Mesenchymal stem cell (in vitro differentiated cells and primary cell): ENCODE data around the gene PPHLN1.

ENCODE experiments used
- DNase-seq: peaks from one replicate; pipeline ENCODE4 v3.0.0-alpha.2; 2013
- H2AFZ ChIP-seq: one replicate; pipeline ENCODE4 v1.6.1; 2013; ENCODE audit warnings: low read depth, mild to moderate bottlenecking, control low read depth, inconsistent platforms, low read length, moderate library complexity
- H2AK5ac ChIP-seq: 2 replicates; pipeline ENCODE4 v1.6.1; 2013; ENCODE audit warnings: low read length, moderate library complexity, mild to moderate bottlenecking, inconsistent platforms; ENCODE audit not compliant: severe bottlenecking
- H2BK120ac ChIP-seq: one replicate; pipeline ENCODE4 v1.6.1; 2013; ENCODE audit warnings: low read depth, mild to moderate bottlenecking, inconsistent platforms, low read length, moderate library complexity
- H2BK12ac ChIP-seq, 2 experiments: one replicate each; pipeline ENCODE4 v1.6.1; 2013; ENCODE audit warnings: inconsistent platforms in 2 of 2, low read length in 2 of 2, mild to moderate bottlenecking in 2 of 2, moderate library complexity in 2 of 2, control low read depth in 1 of 2
- H2BK15ac ChIP-seq: one replicate; pipeline ENCODE4 v1.6.1; 2013; ENCODE audit warnings: mild to moderate bottlenecking, low read depth, inconsistent platforms; ENCODE audit not compliant: poor library complexity, severe bottlenecking
- H2BK5ac ChIP-seq: 2 replicates; pipeline ENCODE4 v1.6.1; 2013; ENCODE audit warnings: low read depth, mild to moderate bottlenecking, low read length, control low read depth, inconsistent platforms; ENCODE audit not compliant: poor library complexity, severe bottlenecking
- H3K14ac ChIP-seq, 2 experiments: one replicate each; pipeline ENCODE4 v1.6.1; 2013; ENCODE audit warnings: inconsistent platforms in 2 of 2, low read length in 2 of 2, control low read depth in 1 of 2, mild to moderate bottlenecking in 1 of 2, moderate library complexity in 1 of 2
- H3K18ac ChIP-seq, 2 experiments: one replicate each; pipeline ENCODE4 v1.6.1; 2013; ENCODE audit warnings: inconsistent platforms in 2 of 2, low read length in 2 of 2, control low read depth in 1 of 2, low read depth in 1 of 2, mild to moderate bottlenecking in 1 of 2
- H3K23ac ChIP-seq, 2 experiments: one replicate each; pipeline ENCODE4 v1.6.1; 2013; ENCODE audit warnings: inconsistent platforms in 2 of 2, low read length in 2 of 2, mild to moderate bottlenecking in 2 of 2, moderate library complexity in 2 of 2, control low read depth in 1 of 2
- H3K27ac ChIP-seq: 2 replicates; pipeline ENCODE4 v1.5.1; 2013; ENCODE audit warnings: mild to moderate bottlenecking, moderate library complexity, low read length, control low read depth, inconsistent platforms; ENCODE audit not compliant: poor library complexity, severe bottlenecking
- H3K27me3 ChIP-seq, 2 experiments: 2 replicates each; pipeline versions ENCODE4 v1.6.1 to v1.7.0; 2013; ENCODE audit warnings: low read length in 2 of 2, mild to moderate bottlenecking in 2 of 2, moderate library complexity in 2 of 2, control low read depth in 1 of 2, inconsistent platforms in 1 of 2; ENCODE audit not compliant: control insufficient read depth in 1 of 2, insufficient read depth in 1 of 2
- H3K36me3 ChIP-seq, 2 experiments: 2 replicates each; pipeline versions ENCODE4 v1.6.1 to v1.7.0; 2013; ENCODE audit warnings: low read length in 2 of 2, control low read depth in 1 of 2, inconsistent platforms in 1 of 2, low read depth in 1 of 2, mild to moderate bottlenecking in 1 of 2; ENCODE audit not compliant: insufficient read depth in 2 of 2, control insufficient read depth in 1 of 2
- H3K4ac ChIP-seq, 2 experiments: one replicate each; pipeline ENCODE4 v1.6.1; 2013; ENCODE audit warnings: inconsistent platforms in 2 of 2, low read length in 2 of 2, mild to moderate bottlenecking in 2 of 2, moderate library complexity in 2 of 2, control low read depth in 1 of 2, low read depth in 1 of 2
- H3K4me1 ChIP-seq: 2 replicates; pipeline ENCODE4 v1.6.1; 2013; ENCODE audit warnings: low read depth, low read length, control low read depth; ENCODE audit not compliant: control insufficient read depth, insufficient read depth
- H3K4me2 ChIP-seq: 2 replicates; pipeline ENCODE4 v1.6.1; 2013; ENCODE audit warnings: low read length, mild to moderate bottlenecking, inconsistent platforms; ENCODE audit not compliant: poor library complexity, severe bottlenecking
- H3K4me3 ChIP-seq, 2 experiments: 2 replicates each; pipeline versions ENCODE4 v1.5.1 to v1.7.0; 2013; ENCODE audit warnings: low read length in 2 of 2, mild to moderate bottlenecking in 2 of 2, control low read depth in 1 of 2, low read depth in 1 of 2; ENCODE audit not compliant: insufficient read depth in 1 of 2
- H3K79me1 ChIP-seq: replicated peaks from 2 replicates; pipeline ENCODE4 v1.6.1; 2013; ENCODE audit warnings: mild to moderate bottlenecking, control low read depth, low read length, inconsistent platforms; ENCODE audit not compliant: poor library complexity, severe bottlenecking
- H3K9ac ChIP-seq: 2 replicates; pipeline ENCODE4 v1.7.0; 2013; ENCODE audit warnings: mild to moderate bottlenecking, low read length, moderate library complexity
- H3K9me3 ChIP-seq: 2 replicates; pipeline ENCODE4 v1.7.0; 2013; ENCODE audit warnings: mild to moderate bottlenecking, low read length; ENCODE audit not compliant: control insufficient read depth
- H4K8ac ChIP-seq: one replicate; pipeline ENCODE4 v1.6.1; 2013; ENCODE audit warnings: inconsistent platforms, mild to moderate bottlenecking, low read length, moderate library complexity
- H4K91ac ChIP-seq: one replicate; pipeline ENCODE4 v1.6.1; 2013; ENCODE audit warnings: mild to moderate bottlenecking, low read length, inconsistent platforms
- WGBS: methylation state at CpG from one replicate; pipeline ENCODE4 v1.1.7; 2013; ENCODE audit warnings: mixed read lengths; 5-methylcytosine and 5-hydroxymethylcytosine counted together

Gene PPHLN1

GRCh38 chr12:42380733-42381132 lies 54.8 kb downstream of the PPHLN1 start:
- no peak for DNase-seq
- WGBS = no CpG with 5 or more reads among the region's 1 CpG
- Histone ChIP-seq H2BK12ac (no peak overlapping the region), H3K18ac (no peak overlapping the region), H2BK120ac (no peak overlapping the region), H2BK15ac (no peak overlapping the region), H3K79me1 (peaks cover 24% of the 10 kb centered on the region), H3K36me3 (peaks cover 6 to 36% of the 10 kb centered on the region in 2 experiments), H3K4me3 (no peak overlapping the region), H2BK5ac (no peak overlapping the region), H3K9ac (no peak overlapping the region), H3K27me3 (no peaks in the 10 kb centered on the region), H2AFZ (no peak overlapping the region), H3K14ac (no peak overlapping the region), H2AK5ac (no peak overlapping the region), H3K4me2 (no peak overlapping the region), H4K91ac (no peak overlapping the region), H3K4ac (no peak overlapping the region), H4K8ac (no peak overlapping the region), H3K4me1 (no peaks in the 10 kb centered on the region), H3K23ac (no peak overlapping the region), H3K9me3 (no peaks in the 10 kb centered on the region), H3K27ac (no peak overlapping the region)

- no peak overlapping the region for H3K9ac ChIP-seq
- no peak overlapping the region for H3K4me3 ChIP-seq
- no peaks in the 10 kb centered on the region for H3K27me3 ChIP-seq
- DNase-seq = peak; percentile 58
- no peak overlapping the region for H2BK12ac ChIP-seq
- H3K4me1 ChIP-seq = no peaks in the 10 kb centered on the region
- H3K79me1 ChIP-seq = peaks cover 24% of the 10 kb centered on the region
- H2BK15ac ChIP-seq = no peak overlapping the region
- peaks cover 3 to 23% of the 10 kb centered on the region in 2 experiments for H3K36me3 ChIP-seq
- H3K4me2 ChIP-seq = no peak overlapping the region
- WGBS = 90% methylated on average over 1 of the region's 2 CpGs
- no peak overlapping the region for H2BK5ac ChIP-seq
- no peak overlapping the region for H4K91ac ChIP-seq
- H3K27ac ChIP-seq = no peak overlapping the region
- H2AFZ ChIP-seq = no peak overlapping the region
- H3K4ac ChIP-seq = no peak overlapping the region
- no peak overlapping the region for H4K8ac ChIP-seq
- no peak overlapping the region for H3K18ac ChIP-seq
- no peak overlapping the region for H3K23ac ChIP-seq
- H2AK5ac ChIP-seq = no peak overlapping the region
- H3K9me3 ChIP-seq = no peaks in the 10 kb centered on the region
- H3K14ac ChIP-seq = no peak overlapping the region
- no peak overlapping the region for H2BK120ac ChIP-seq
These were observed 56.2 kb downstream of the PPHLN1 start for GRCh38 chr12:42382013-42382696.

- Histone ChIP-seq H3K27me3 (no peaks in the 10 kb centered on the region), H3K4ac (no peak overlapping the region), H3K4me2 (no peak overlapping the region), H3K27ac (no peak overlapping the region), H2BK12ac (no peak overlapping the region), H3K23ac (no peak overlapping the region), H2BK5ac (no peak overlapping the region), H2AFZ (no peak overlapping the region), H3K18ac (no peak overlapping the region), H3K9ac (no peak overlapping the region), H3K9me3 (no peaks in the 10 kb centered on the region), H2BK15ac (no peak overlapping the region), H4K8ac (no peak overlapping the region), H3K36me3 (peaks cover 8 to 38% of the 10 kb centered on the region in 2 experiments), H4K91ac (no peak overlapping the region), H3K4me1 (no peaks in the 10 kb centered on the region), H3K14ac (no peak overlapping the region), H3K4me3 (no peak overlapping the region), H2AK5ac (no peak overlapping the region), H2BK120ac (no peak overlapping the region), H3K79me1 (peaks cover 26% of the 10 kb centered on the region)
- WGBS = 96% methylated on average over 3 of the region's 3 CpGs
- DNase-seq = no peak
These were observed 59.4 kb downstream of the PPHLN1 start for GRCh38 chr12:42385326-42385841.

DNA sequence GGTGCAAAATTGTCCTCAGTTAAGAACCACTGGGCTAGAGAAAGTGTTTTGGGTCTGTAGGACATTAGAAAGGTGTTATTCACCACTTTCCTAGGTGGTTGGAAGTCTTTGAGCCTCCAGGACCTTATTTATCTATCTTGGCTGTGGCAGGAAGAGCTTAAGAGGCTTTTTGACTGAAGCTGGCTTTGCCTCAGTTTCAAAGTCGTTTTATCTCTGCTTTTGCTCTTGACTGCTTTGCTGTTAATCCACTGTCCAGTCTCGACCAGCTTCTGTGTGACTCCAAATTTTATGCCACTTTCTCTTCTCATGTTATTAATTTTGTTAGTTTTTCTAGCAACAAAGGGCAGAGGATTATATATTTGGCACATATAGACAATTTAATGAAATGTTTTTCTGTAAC lies 60.3 kb downstream of the PPHLN1 start:
- no peak overlapping the region for H3K23ac ChIP-seq
- H3K14ac ChIP-seq = no peak overlapping the region
- H3K4ac ChIP-seq = no peak overlapping the region
- H3K4me1 ChIP-seq = no peaks in the 10 kb centered on the region
- H3K27me3 ChIP-seq = no peaks in the 10 kb centered on the region
- no peak overlapping the region for H3K9ac ChIP-seq
- H2BK120ac ChIP-seq = no peak overlapping the region
- H3K4me2 ChIP-seq = no peak overlapping the region
- H3K27ac ChIP-seq = no peak overlapping the region
- no peak overlapping the region for H3K4me3 ChIP-seq
- no peak overlapping the region for H3K18ac ChIP-seq
- H2BK5ac ChIP-seq = no peak overlapping the region
- no peak overlapping the region for H2AK5ac ChIP-seq
- WGBS = 50% methylated on average over 1 of the region's 2 CpGs
- H2BK12ac ChIP-seq = no peak overlapping the region
- no peak overlapping the region for H4K91ac ChIP-seq
- no peak overlapping the region for H2BK15ac ChIP-seq
- no peaks in the 10 kb centered on the region for H3K9me3 ChIP-seq
- no peak overlapping the region for H2AFZ ChIP-seq
- H3K36me3 ChIP-seq = peaks cover 8 to 44% of the 10 kb centered on the region in 2 experiments
- H4K8ac ChIP-seq = no peak overlapping the region
- DNase-seq = no peak
- peaks cover 29% of the 10 kb centered on the region for H3K79me1 ChIP-seq
